DND-41 (cell line): ENCODE data around the gene PDILT.

Source experiments
- ATAC-seq: fragments of 200-7000 bp; cut with Tn5 transposase; 3 replicates; pipeline ENCODE4 v1.9.1; 2021; ENCODE audit warnings: low read depth; ENCODE audit not compliant: insufficient read depth
- DNase-seq: peaks from one replicate; pipeline ENCODE4 v3.0.0-alpha.2; 2020
- H2AFZ ChIP-seq: 2 replicates; pipeline ENCODE4 v1.6.0; 2012; ENCODE audit warnings: low read depth, low read length
- H3K27ac ChIP-seq: 2 replicates; pipeline ENCODE4 v1.5.1; 2012; ENCODE audit warnings: low read length, inconsistent platforms
- H3K27me3 ChIP-seq: fragments of 200-600 bp; sonication (generic); 2 replicates; pipeline ENCODE4 v1.6.0; 2012; ENCODE audit warnings: low read length, mild to moderate bottlenecking, inconsistent platforms; ENCODE audit not compliant: insufficient read depth, poor library complexity
- H3K36me3 ChIP-seq: 2 replicates; pipeline ENCODE4 v1.5.1; 2012; ENCODE audit warnings: low read length, inconsistent platforms; ENCODE audit not compliant: insufficient read depth
- H3K4me1 ChIP-seq: 2 replicates; pipeline ENCODE4 v1.5.1; 2012; ENCODE audit warnings: mild to moderate bottlenecking, low read length; ENCODE audit not compliant: insufficient read depth
- H3K4me2 ChIP-seq: 2 replicates; pipeline ENCODE4 v1.6.0; 2012; ENCODE audit warnings: mild to moderate bottlenecking, moderate library complexity, low read length, inconsistent platforms; ENCODE audit not compliant: insufficient read depth
- H3K4me3 ChIP-seq, 2 experiments: fragments of 200-600 bp in 1 of 2; shearing (Covaris generic) in 1 of 2; 2 replicates each; pipeline ENCODE4 v1.5.1; 2012 to 2016; ENCODE audit warnings: inconsistent platforms in 2 of 2, low read length in 2 of 2, mild to moderate bottlenecking in 2 of 2, low read depth in 1 of 2, moderate library complexity in 1 of 2
- H3K79me2 ChIP-seq: 2 replicates; pipeline ENCODE4 v1.6.0; 2012; ENCODE audit warnings: low read length, inconsistent platforms; ENCODE audit not compliant: insufficient read depth
- H3K9ac ChIP-seq: 2 replicates; pipeline ENCODE4 v1.6.0; 2012; ENCODE audit warnings: low read depth, mild to moderate bottlenecking, inconsistent platforms, low read length, moderate library complexity
- H3K9me3 ChIP-seq: 2 replicates; pipeline ENCODE4 v1.5.1; 2012; ENCODE audit warnings: low read length, moderate library complexity, mild to moderate bottlenecking, inconsistent platforms; ENCODE audit not compliant: insufficient read depth, severe bottlenecking
- H4K20me1 ChIP-seq: 2 replicates; pipeline ENCODE4 v1.6.0; 2012; ENCODE audit warnings: low read length; ENCODE audit not compliant: insufficient read depth
- CTCF ChIP-seq: IDR thresholded peaks from 2 replicates; pipeline ENCODE4 v1.5.1; 2012; ENCODE audit warnings: borderline replicate concordance, low read length, moderate library complexity, mild to moderate bottlenecking; ENCODE audit not compliant: poor library complexity, severe bottlenecking; ENCODE audit errors: extremely low read depth
- EZH2 ChIP-seq: IDR thresholded peaks from 3 replicates; pipeline ENCODE4 v1.6.1; 2012; ENCODE audit warnings: borderline replicate concordance, low read depth, mild to moderate bottlenecking, moderate library complexity, low read length, inconsistent platforms; ENCODE audit not compliant: severe bottlenecking

The PDILT gene

GRCh38 chr16:20385844-20386832 is 18.4 kb downstream of the PDILT start:
- H3K4me3 ChIP-seq: no peak overlapping the region
- H3K9me3 ChIP-seq: no peaks in the 10 kb centered on the region
- no peak overlapping the region for H3K27ac ChIP-seq
- DNase-seq (peak; percentile 54), ATAC-seq (no peak)
- no peaks in the 10 kb centered on the region for H3K36me3 ChIP-seq
- H3K27me3 ChIP-seq: no peaks in the 10 kb centered on the region
- H3K9ac ChIP-seq: no peak overlapping the region
- TF ChIP-seq EZH2 (no peak), CTCF (peak; percentile 83)
- no peaks in the 10 kb centered on the region for H4K20me1 ChIP-seq
- no peaks in the 10 kb centered on the region for H3K79me2 ChIP-seq
- no peak overlapping the region for H3K4me2 ChIP-seq
- no peak overlapping the region for H2AFZ ChIP-seq
- H3K4me1 ChIP-seq: no peaks in the 10 kb centered on the region

- TF ChIP-seq CTCF (peak; percentile 88), EZH2 (no peak)
- Histone ChIP-seq H3K9ac (no peak overlapping the region), H3K4me3 (no peak overlapping the region), H3K27me3 (peaks cover 3% of the 10 kb centered on the region), H3K27ac (no peak overlapping the region), H2AFZ (no peak overlapping the region), H3K9me3 (no peaks in the 10 kb centered on the region), H4K20me1 (no peaks in the 10 kb centered on the region), H3K4me2 (no peak overlapping the region), H3K4me1 (no peaks in the 10 kb centered on the region), H3K79me2 (no peaks in the 10 kb centered on the region), H3K36me3 (no peaks in the 10 kb centered on the region)
- peak; percentile 92 for ATAC-seq
- DNase-seq: peak; percentile 65
These were observed 21.2 kb downstream of the PDILT start for GRCh38 chr16:20383106-20384029.

GRCh38 chr16:20382202-20382948 is 22.2 kb downstream of the PDILT start:
- H4K20me1 ChIP-seq: no peaks in the 10 kb centered on the region
- H3K27me3 ChIP-seq: peaks cover 3% of the 10 kb centered on the region
- no peak overlapping the region for H3K4me2 ChIP-seq
- H3K27ac ChIP-seq: no peak overlapping the region
- DNase-seq (no peak), ATAC-seq (no peak)
- H2AFZ ChIP-seq: no peak overlapping the region
- H3K36me3 ChIP-seq: no peaks in the 10 kb centered on the region
- no peak overlapping the region for H3K4me3 ChIP-seq
- no peaks in the 10 kb centered on the region for H3K9me3 ChIP-seq
- TF ChIP-seq CTCF: no peak
- no peak for TF ChIP-seq EZH2
- H3K79me2 ChIP-seq: no peaks in the 10 kb centered on the region
- H3K9ac ChIP-seq: no peak overlapping the region
- no peaks in the 10 kb centered on the region for H3K4me1 ChIP-seq
